HG03571 (cell line): ENCODE results near the gene NLRC3.

ENCODE experiments used
- ATAC-seq: cut with Tn5 transposase; IDR thresholded peaks from one replicate; pipeline ENCODE4 v1.9.1; 2021; ENCODE audit not compliant: unreplicated experiment

Gene NLRC3

GRCh38 chr16:3599121-3599520 lies 21.9 kb upstream of the NLRC3 start:
- no peak for ATAC-seq

GRCh38 chr16:3598236-3598635 lies 21.0 kb upstream of the NLRC3 start:
- no peak for ATAC-seq

- no peak for ATAC-seq
Observed at GRCh38 chr16:3597676-3598075, 20.5 kb upstream of the NLRC3 start.

GRCh38 chr16:3597226-3597625 lies 20.0 kb upstream of the NLRC3 start:
- no peak for ATAC-seq

- no peak for ATAC-seq
Observed at GRCh38 chr16:3596101-3596861, 19.1 kb upstream of the NLRC3 start.

- ATAC-seq = no peak
Observed at GRCh38 chr16:3595521-3596021, 18.4 kb upstream of the NLRC3 start.

- ATAC-seq = no peak
Observed at GRCh38 chr16:3595110-3595486, 17.9 kb upstream of the NLRC3 start.

- no peak for ATAC-seq
Observed at GRCh38 chr16:3594316-3595109, 17.3 kb upstream of the NLRC3 start.

- no peak for ATAC-seq
Observed at GRCh38 chr16:3592559-3592958, 15.4 kb upstream of the NLRC3 start.

GRCh38 chr16:3591991-3592390 lies 14.8 kb upstream of the NLRC3 start:
- no peak for ATAC-seq

- no peak for ATAC-seq
Observed at GRCh38 chr16:3591436-3591803, 14.2 kb upstream of the NLRC3 start.

GRCh38 chr16:3590736-3591435 lies 13.7 kb upstream of the NLRC3 start:
- ATAC-seq = no peak

GRCh38 chr16:3589991-3590701 lies 12.9 kb upstream of the NLRC3 start:
- no peak for ATAC-seq

GRCh38 chr16:3589441-3589921 lies 12.3 kb upstream of the NLRC3 start:
- ATAC-seq = no peak

GRCh38 chr16:3589001-3589400 lies 11.8 kb upstream of the NLRC3 start:
- ATAC-seq = no peak

- ATAC-seq = peak; percentile 54
Observed at GRCh38 chr16:3587547-3588110, 10.4 kb upstream of the NLRC3 start.

GRCh38 chr16:3584412-3584811 lies 7.2 kb upstream of the NLRC3 start:
- no peak for ATAC-seq

GRCh38 chr16:3583303-3584038 lies 6.3 kb upstream of the NLRC3 start:
- ATAC-seq = no peak

- no peak for ATAC-seq
Observed at GRCh38 chr16:3582276-3583165, 5.3 kb upstream of the NLRC3 start.
